Upper lobe of right lung (tissue), 1 donor: Measurements from ENCODE around the gene CEP104. TPM values are rescaled to one million over a fixed set of nuclear protein-coding genes. Genes with fewer than 3 reads are reported as not detected.

ENCODE experiments used
- ATAC-seq: fragments of 200-7000 bp; cut with Tn5 transposase; one replicate; pipeline ENCODE4 v1.9.1; 2020; ENCODE audit warnings: mild to moderate bottlenecking, moderate library complexity
- DNase-seq: peaks from one replicate; pipeline ENCODE4 v3.0.0-alpha.2; 2020
- H3K27ac ChIP-seq: fragments of 200-600 bp; one replicate; pipeline ENCODE4 v1.8.0; 2022
- H3K27me3 ChIP-seq: fragments of 200-600 bp; one replicate; pipeline ENCODE4 v1.8.0; 2022; ENCODE audit warnings: mild to moderate bottlenecking
- H3K36me3 ChIP-seq: fragments of 200-600 bp; one replicate; pipeline ENCODE4 v1.8.0; 2022
- H3K4me1 ChIP-seq: fragments of 200-600 bp; one replicate; pipeline ENCODE4 v1.8.0; 2022
- H3K4me3 ChIP-seq: fragments of 200-600 bp; one replicate; pipeline ENCODE4 v1.8.0; 2022; ENCODE audit warnings: mild to moderate bottlenecking
- H3K9me3 ChIP-seq: fragments of 200-600 bp; one replicate; pipeline ENCODE4 v1.8.0; 2022
- intact Hi-C: fragments of 100-400 bp; cut with DNase I; formaldehyde crosslinking; loops from one replicate; pipeline ENCODE4 v1.11.0; 2022
- total RNA-seq: library from RNA; stranded (reverse); fragmentation: NEBNext Ultra II Directional; extraction: Animal tissue kit (Norgen Biotek cat#: 25700); gene quantifications from one replicate; pipeline ENCODE4 v1.2.1, GENCODE V29; 2021
- TF ChIP-seq, protein P1 (sequence below): fragments of 200-600 bp; IDR thresholded peaks from one replicate; pipeline ENCODE4 v1.8.0; 2022; ENCODE audit warnings: antibody characterized with exemption
- donor health status: DM: no; HTN: yes; CAD: no; lungs with severe emphysema.

Gene CEP104
- total RNA-seq, 1 donor from 2014 or later, result 61.0 TPM

DNA sequence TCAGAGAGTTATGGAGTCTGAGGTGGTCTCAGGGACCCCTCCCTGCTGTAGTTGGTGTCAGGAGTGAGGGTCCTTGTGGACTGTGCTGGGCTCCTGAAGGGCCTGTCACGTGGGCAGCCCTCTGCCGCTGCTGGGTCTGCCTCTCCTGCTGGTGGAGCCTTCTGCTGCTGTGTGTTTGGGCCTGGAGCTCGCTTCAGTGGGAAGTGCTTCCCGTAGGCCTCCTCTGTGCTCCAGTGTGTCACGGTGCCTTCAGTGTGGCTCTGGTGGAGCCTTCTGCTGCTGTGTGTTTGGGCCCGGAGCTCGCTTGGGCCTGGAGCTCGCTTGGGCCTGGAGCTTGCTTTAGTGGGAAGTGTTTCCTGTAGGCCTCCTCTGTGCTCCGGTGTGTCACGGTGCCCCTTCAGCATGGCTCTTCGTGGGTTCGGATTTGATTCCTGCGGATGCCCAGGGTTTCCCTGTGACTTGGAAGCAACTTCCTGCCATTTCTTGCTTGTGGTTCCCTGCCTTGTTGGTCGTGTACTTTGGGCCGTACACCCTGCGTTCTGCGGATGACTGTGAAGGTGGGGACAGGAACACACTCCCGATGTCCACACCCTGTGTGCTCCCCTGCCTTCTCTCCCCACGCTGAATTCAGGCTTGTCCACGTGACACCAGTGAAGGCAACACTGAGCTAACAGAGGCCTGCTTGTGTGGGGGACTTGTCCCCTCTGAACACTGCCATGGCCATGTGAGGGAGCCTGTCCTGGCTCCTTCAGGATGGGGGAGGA, 23.6 kb upstream of the CEP104 start:
- no peaks in the 10 kb centered on the region for H3K27me3 ChIP-seq
- H3K4me3 ChIP-seq, result no peak overlapping the region
- no peaks in the 10 kb centered on the region for H3K4me1 ChIP-seq
- peaks cover 7% of the 10 kb centered on the region for H3K9me3 ChIP-seq
- no peak for ATAC-seq
- peaks cover 25% of the 10 kb centered on the region for H3K36me3 ChIP-seq
- no peak for DNase-seq
- no peak overlapping the region for H3K27ac ChIP-seq
- intact Hi-C loops, result no loop called here
- TF ChIP-seq, protein P1, sequence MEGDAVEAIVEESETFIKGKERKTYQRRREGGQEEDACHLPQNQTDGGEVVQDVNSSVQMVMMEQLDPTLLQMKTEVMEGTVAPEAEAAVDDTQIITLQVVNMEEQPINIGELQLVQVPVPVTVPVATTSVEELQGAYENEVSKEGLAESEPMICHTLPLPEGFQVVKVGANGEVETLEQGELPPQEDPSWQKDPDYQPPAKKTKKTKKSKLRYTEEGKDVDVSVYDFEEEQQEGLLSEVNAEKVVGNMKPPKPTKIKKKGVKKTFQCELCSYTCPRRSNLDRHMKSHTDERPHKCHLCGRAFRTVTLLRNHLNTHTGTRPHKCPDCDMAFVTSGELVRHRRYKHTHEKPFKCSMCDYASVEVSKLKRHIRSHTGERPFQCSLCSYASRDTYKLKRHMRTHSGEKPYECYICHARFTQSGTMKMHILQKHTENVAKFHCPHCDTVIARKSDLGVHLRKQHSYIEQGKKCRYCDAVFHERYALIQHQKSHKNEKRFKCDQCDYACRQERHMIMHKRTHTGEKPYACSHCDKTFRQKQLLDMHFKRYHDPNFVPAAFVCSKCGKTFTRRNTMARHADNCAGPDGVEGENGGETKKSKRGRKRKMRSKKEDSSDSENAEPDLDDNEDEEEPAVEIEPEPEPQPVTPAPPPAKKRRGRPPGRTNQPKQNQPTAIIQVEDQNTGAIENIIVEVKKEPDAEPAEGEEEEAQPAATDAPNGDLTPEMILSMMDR, result no peak

DNA sequence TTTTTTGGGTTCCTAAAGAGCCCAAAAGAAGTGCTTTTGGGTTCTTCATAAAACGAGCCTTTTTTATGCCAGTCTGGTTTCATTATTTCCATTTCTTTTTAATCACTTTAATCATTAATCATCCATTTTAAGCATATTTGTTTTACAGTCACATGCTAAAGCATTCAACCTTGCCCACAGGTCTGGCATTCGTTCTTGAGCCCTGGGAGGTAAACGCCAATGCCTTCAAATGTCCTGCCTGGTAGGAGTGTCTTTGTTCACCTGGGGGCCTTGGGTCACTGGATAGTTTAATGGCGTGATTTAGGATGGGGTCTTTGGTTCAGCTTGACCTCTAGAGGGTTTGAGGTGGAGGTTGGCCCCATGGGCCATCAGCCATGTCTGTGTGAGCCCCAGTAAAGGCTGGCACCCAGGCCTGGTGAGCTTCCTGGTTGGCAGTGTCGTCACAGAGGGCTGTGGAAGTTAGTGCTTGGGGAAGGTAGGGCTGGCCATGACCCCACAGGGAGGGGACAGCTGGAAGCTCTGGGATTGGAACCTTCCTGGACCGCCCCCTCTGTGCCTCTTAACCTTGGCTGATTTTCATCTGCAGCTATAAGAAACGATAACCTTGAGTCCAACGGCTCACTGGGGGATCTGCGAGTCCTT, 22.9 kb upstream of the CEP104 start:
- intact Hi-C loops, result no loop called here
- H3K4me3 ChIP-seq, result no peak overlapping the region
- H3K4me1 ChIP-seq, result no peaks in the 10 kb centered on the region
- peaks cover 7% of the 10 kb centered on the region for H3K9me3 ChIP-seq
- no peaks in the 10 kb centered on the region for H3K27me3 ChIP-seq
- no peak overlapping the region for H3K27ac ChIP-seq
- DNase-seq (no peak), ATAC-seq (no peak)
- H3K36me3 ChIP-seq, result peaks cover 28% of the 10 kb centered on the region
- TF ChIP-seq, protein P1, result no peak

DNA sequence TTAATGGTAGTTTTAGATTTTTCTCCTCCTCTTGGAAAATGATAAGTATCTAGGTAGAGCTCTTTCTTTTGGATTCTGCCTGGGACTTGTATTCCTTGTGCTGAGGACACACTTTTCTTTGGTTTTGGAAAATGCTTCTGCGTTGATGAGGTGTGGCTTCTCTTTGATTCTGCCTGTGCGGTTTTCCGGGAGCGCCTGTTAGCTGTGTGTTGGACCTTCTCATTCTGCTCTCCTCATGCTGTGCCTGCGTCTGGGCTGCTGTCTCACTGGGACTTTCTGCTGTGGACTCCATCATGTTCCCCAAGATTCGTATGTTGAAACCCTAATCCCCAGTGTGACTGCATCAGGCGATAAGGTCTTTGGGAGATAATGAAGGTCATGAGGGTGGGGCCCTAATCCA, 22.1 kb upstream of the CEP104 start:
- intact Hi-C loops, result no loop called here
- TF ChIP-seq, protein P1, result no peak
- Histone ChIP-seq H3K36me3 (peaks cover 27% of the 10 kb centered on the region), H3K27me3 (no peaks in the 10 kb centered on the region), H3K4me3 (no peak overlapping the region), H3K9me3 (peaks cover 7% of the 10 kb centered on the region), H3K4me1 (no peaks in the 10 kb centered on the region), H3K27ac (no peak overlapping the region)
- DNase-seq (no peak), ATAC-seq (no peak)

DNA sequence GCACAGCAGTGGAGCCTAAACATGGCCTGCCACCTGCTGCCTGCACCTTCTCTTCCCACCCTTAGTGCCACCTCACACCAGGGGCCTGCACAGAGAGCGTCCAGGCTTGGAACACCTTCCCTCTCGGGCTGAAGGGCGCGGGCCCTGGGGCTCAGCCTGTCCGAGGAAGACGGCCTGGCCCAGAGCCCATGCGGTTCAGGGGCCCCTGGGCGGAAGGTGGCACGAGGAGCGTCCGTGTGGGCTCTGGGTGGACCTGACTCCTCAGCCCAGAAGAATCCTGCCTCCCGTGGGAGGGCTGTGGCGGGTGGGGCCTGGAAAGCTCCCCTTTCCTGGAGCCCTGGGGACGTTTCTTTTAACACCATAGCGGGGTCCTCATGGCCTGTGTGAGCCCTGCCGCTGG, 19.7 kb upstream of the CEP104 start:
- TF ChIP-seq, protein P1, result no peak
- ATAC-seq (no peak), DNase-seq (no peak)
- intact Hi-C loops, result no loop called here
- H3K9me3 ChIP-seq, result peaks cover 7% of the 10 kb centered on the region
- no peaks in the 10 kb centered on the region for H3K27me3 ChIP-seq
- H3K4me3 ChIP-seq, result no peak overlapping the region
- peaks cover 45% of the 10 kb centered on the region for H3K36me3 ChIP-seq
- no peaks in the 10 kb centered on the region for H3K4me1 ChIP-seq
- H3K27ac ChIP-seq, result no peak overlapping the region

DNA sequence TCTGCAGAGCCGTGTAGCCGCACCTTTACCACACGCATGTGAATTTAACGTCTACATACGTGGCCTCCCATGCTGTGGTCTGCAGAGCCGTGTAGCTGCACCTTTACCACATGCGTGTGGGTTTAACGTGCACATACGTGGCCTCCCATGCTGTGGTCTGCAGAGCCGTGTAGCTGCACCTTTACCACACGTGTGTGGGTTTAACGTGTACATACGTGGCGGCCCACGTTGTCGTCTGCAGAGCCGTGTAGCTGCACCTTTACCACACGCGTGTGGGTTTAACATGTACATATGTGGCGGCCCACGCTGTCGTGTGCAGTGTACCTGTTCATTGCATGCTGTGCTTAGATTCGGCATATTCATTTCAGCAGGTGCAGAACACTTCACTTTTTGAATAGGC, 17.7 kb upstream of the CEP104 start:
- Histone ChIP-seq H3K4me1 (no peaks in the 10 kb centered on the region), H3K27me3 (no peaks in the 10 kb centered on the region), H3K9me3 (peaks cover 7% of the 10 kb centered on the region), H3K36me3 (peaks cover 59% of the 10 kb centered on the region), H3K27ac (no peak overlapping the region), H3K4me3 (no peak overlapping the region)
- ATAC-seq, result no peak
- intact Hi-C loops, result no loop called here
- TF ChIP-seq, protein P1, result no peak
- DNase-seq, result no peak
